ENCODE measurements around the gene EIF5AL1. TPM values are rescaled to one million over a fixed set of nuclear protein-coding genes. Genes with fewer than 3 reads are reported as not detected.

The EIF5AL1 gene
- total and polyA plus RNA-seq, 2 donors (not counting 1 experiment from before 2014, with no cell fraction given) = 0.33 to 2.0 TPM

GRCh38 chr10:79488336-79488735 lies 24.0 kb upstream of the EIF5AL1 start:
- no peak overlapping the region for H3K9ac ChIP-seq (ENCODE audit: insufficient read depth, low read length)
- TF ChIP-seq EZH2 (IDR thresholded peaks at IDR 0.05; ENCODE audit: low read length, missing control alignments) = no peak
- TF ChIP-seq CTCF (conservative IDR thresholded peaks at IDR 0.05 in 1 of 2, IDR thresholded peaks at IDR 0.05 in 1 of 2; ENCODE audit: low read depth in 1 of 2, low read length in 2 of 2) = no peak
- DNase-seq (ENCODE audit: low read depth in 2 of 2) = peak; percentile 92 to 93
- H3K27ac ChIP-seq (ENCODE audit: insufficient read depth, low read length) = peak overlapping the region; percentile 36
- H2AFZ ChIP-seq (ENCODE audit: low read length) = peak overlapping the region; percentile 64
- no peaks in the 10 kb centered on the region for H3K79me2 ChIP-seq (ENCODE audit: control insufficient read depth, insufficient read depth, low read length)
- peaks cover 38% of the 10 kb centered on the region for H3K4me1 ChIP-seq (ENCODE audit: control insufficient read depth, extremely low read depth, insufficient read depth, low read length)
- H4K20me1 ChIP-seq (ENCODE audit: control insufficient read depth, extremely low read depth, insufficient read depth, low read length) = no peaks in the 10 kb centered on the region
- H3K36me3 ChIP-seq (ENCODE audit: control insufficient read depth, insufficient read depth, low read length) = no peaks in the 10 kb centered on the region
- no peak overlapping the region for H3K4me3 ChIP-seq (replicated peaks in 1 of 4; ENCODE audit: control extremely low read depth in 1 of 4, insufficient read depth in 1 of 4, low read depth in 3 of 4, low read length in 4 of 4)
- H3K9me3 ChIP-seq (ENCODE audit: control insufficient read depth, insufficient read depth, low read depth, low read length) = no peaks in the 10 kb centered on the region
- H3K27me3 ChIP-seq (ENCODE audit: control insufficient read depth, insufficient read depth, low read length) = no peaks in the 10 kb centered on the region
- peak overlapping the region; percentile 39 for H3K4me2 ChIP-seq (ENCODE audit: extremely low read depth, insufficient read depth, low read length)

GRCh38 chr10:79488870-79489269 lies 23.5 kb upstream of the EIF5AL1 start:
- Histone ChIP-seq H3K27ac (ENCODE audit: insufficient read depth, low read length) (no peak overlapping the region), H3K4me2 (ENCODE audit: extremely low read depth, insufficient read depth, low read length) (peak overlapping the region; percentile 36), H3K27me3 (ENCODE audit: control insufficient read depth, insufficient read depth, low read length) (no peaks in the 10 kb centered on the region), H3K79me2 (ENCODE audit: control insufficient read depth, insufficient read depth, low read length) (no peaks in the 10 kb centered on the region), H3K9ac (ENCODE audit: insufficient read depth, low read length) (no peak overlapping the region), H3K4me1 (ENCODE audit: control insufficient read depth, extremely low read depth, insufficient read depth, low read length) (peaks cover 34% of the 10 kb centered on the region), H3K9me3 (ENCODE audit: control insufficient read depth, insufficient read depth, low read depth, low read length) (no peaks in the 10 kb centered on the region), H3K4me3 (replicated peaks in 1 of 4; ENCODE audit: control extremely low read depth in 1 of 4, insufficient read depth in 1 of 4, low read depth in 3 of 4, low read length in 4 of 4) (no peak overlapping the region), H4K20me1 (ENCODE audit: control insufficient read depth, extremely low read depth, insufficient read depth, low read length) (no peaks in the 10 kb centered on the region), H2AFZ (ENCODE audit: low read length) (peak overlapping the region; percentile 13), H3K36me3 (ENCODE audit: control insufficient read depth, insufficient read depth, low read length) (no peaks in the 10 kb centered on the region)
- DNase-seq (ENCODE audit: low read depth in 2 of 2) = no peak
- TF ChIP-seq CTCF (conservative IDR thresholded peaks at IDR 0.05 in 1 of 2, IDR thresholded peaks at IDR 0.05 in 1 of 2; ENCODE audit: low read depth in 1 of 2, low read length in 2 of 2) (no peak), EZH2 (IDR thresholded peaks at IDR 0.05; ENCODE audit: low read length, missing control alignments) (no peak)

- H3K27ac ChIP-seq (ENCODE audit: insufficient read depth, low read length) = no peak overlapping the region
- peaks cover 4% of the 10 kb centered on the region for H3K27me3 ChIP-seq (ENCODE audit: control insufficient read depth, insufficient read depth, low read length)
- H3K4me2 ChIP-seq (ENCODE audit: extremely low read depth, insufficient read depth, low read length) = no peak overlapping the region
These were observed 21.8 kb upstream of the EIF5AL1 start for GRCh38 chr10:79490400-79491142.

More at GRCh38 chr10:79490400-79491142, 21.8 kb upstream of the EIF5AL1 start:
- H3K79me2 ChIP-seq (ENCODE audit: control insufficient read depth, insufficient read depth, low read length) = no peaks in the 10 kb centered on the region
- peak overlapping the region; percentile 8 for H2AFZ ChIP-seq (ENCODE audit: low read length)
- no peak overlapping the region for H3K9ac ChIP-seq (ENCODE audit: insufficient read depth, low read length)
- DNase-seq (ENCODE audit: low read depth in 2 of 2) = peak; percentile 66 to 73
- TF ChIP-seq CTCF (conservative IDR thresholded peaks at IDR 0.05 in 1 of 2, IDR thresholded peaks at IDR 0.05 in 1 of 2; ENCODE audit: low read depth in 1 of 2, low read length in 2 of 2) (no peak), EZH2 (IDR thresholded peaks at IDR 0.05; ENCODE audit: low read length, missing control alignments) (no peak)
- H4K20me1 ChIP-seq (ENCODE audit: control insufficient read depth, extremely low read depth, insufficient read depth, low read length) = no peaks in the 10 kb centered on the region
- no peaks in the 10 kb centered on the region for H3K36me3 ChIP-seq (ENCODE audit: control insufficient read depth, insufficient read depth, low read length)
- H3K4me3 ChIP-seq (replicated peaks in 1 of 4; ENCODE audit: control extremely low read depth in 1 of 4, insufficient read depth in 1 of 4, low read depth in 3 of 4, low read length in 4 of 4) = no peak overlapping the region
- no peaks in the 10 kb centered on the region for H3K9me3 ChIP-seq (ENCODE audit: control insufficient read depth, insufficient read depth, low read depth, low read length)
- H3K4me1 ChIP-seq (ENCODE audit: control insufficient read depth, extremely low read depth, insufficient read depth, low read length) = peaks cover 28% of the 10 kb centered on the region
